Brain pericyte (primary cell): Measurements from ENCODE around the gene IKZF2.

Experiments used
- DNase-seq: peaks from one replicate; pipeline ENCODE4 v3.0.0-alpha.2; 2012; ENCODE audit warnings: low read depth, low spot score

The IKZF2 gene

DNA sequence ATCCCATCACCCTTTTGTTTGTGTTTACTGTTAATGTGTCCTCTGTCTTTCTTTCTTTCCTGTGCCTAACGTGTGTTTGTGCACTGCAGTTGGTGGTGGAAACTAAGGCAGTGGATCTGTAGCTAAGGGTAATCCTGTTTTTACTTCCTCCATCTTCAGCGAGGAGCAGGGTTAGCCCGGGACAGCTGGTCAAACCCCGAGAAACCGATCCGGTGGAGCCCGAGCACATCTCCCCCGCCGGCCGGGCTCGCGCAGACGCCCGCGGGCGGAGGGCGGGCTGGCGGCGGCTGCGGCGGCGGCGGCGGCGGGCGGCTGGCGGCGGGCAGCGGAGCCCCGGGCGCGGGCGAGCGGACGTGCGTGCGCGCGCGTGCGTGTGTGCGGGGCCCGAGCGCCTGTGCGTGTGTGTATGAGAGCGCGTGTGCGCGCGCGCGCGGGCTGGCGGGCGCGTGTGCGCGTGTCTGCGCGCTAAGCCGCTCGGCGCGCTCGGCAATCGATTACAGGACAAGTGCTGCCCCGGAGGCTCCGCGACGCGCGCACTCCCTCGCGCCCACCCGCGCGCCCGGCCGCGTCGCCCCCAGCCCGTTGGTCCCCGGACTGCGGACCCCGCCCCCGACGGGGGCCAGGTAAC lies at the start of gene IKZF2:
Gene IKZF2 (minus strand): TSS at position 176 of the 628 bp plus-strand sequence. CDS start 2,983 bp downstream, outside the sequence.
- DNase-seq, result peak; percentile 63

- DNase-seq, result no peak
These were observed 48.5 kb upstream of the IKZF2 start for GRCh38 chr2:213199871-213200270.

GRCh38 chr2:213189001-213189899 lies 37.8 kb upstream of the IKZF2 start:
- no peak for DNase-seq

GRCh38 chr2:213188533-213188867 lies 37.1 kb upstream of the IKZF2 start:
- no peak for DNase-seq

GRCh38 chr2:213187833-213188532 lies 36.6 kb upstream of the IKZF2 start:
- DNase-seq, result no peak

DNA sequence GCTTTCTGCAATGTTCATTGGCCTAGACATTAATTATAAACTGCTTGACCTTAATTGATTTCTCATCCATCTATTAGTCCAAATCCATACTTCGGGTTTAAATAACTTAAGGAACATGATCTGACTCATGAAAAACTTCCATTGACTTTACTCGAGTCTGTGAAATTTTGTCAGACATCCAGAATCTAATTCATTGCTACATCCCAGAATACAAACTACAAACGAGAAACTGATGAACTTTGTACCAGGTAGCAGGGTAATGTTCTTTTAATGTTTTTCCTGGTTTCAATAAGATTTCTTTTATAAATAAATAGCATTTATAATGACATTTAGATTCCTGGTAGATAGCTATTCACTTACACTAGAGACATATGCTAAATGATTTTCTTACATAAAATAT lies 36.0 kb upstream of the IKZF2 start:
- DNase-seq, result no peak

DNA sequence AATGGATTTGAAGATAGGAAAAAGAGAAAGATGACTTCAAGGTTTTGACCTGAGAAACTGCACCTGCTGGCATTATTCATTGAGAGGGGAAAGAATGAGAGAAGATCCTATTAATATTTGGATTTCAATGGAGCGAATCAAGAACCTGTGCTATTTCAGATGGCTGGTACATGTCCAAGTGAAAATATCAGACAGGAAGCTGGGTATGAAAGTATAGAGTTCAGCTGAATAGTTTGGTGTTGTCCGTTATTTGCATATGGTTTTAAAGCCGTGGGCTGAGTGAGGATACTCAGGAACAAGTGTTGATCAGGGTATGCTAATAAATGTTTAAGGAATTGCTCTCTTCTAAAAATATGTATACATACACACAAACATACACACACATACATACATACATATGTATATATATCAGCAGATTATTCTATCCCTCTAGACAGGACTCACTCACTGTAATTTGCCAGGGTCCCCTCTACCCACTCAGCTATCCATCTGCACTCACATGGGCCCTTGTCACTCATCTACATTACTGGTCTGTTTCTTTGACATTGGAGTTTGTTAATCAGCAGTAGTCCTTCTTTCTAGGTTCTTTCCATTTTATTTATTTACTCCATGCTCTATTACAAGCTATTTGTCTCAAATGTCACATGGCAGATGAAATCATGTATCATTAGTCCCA lies 33.9 kb upstream of the IKZF2 start:
- DNase-seq, result no peak

- no peak for DNase-seq
These were observed 30.3 kb upstream of the IKZF2 start for GRCh38 chr2:213181712-213182111.

- DNase-seq, result no peak
These were observed 26.3 kb upstream of the IKZF2 start for GRCh38 chr2:213177679-213178078.

DNA sequence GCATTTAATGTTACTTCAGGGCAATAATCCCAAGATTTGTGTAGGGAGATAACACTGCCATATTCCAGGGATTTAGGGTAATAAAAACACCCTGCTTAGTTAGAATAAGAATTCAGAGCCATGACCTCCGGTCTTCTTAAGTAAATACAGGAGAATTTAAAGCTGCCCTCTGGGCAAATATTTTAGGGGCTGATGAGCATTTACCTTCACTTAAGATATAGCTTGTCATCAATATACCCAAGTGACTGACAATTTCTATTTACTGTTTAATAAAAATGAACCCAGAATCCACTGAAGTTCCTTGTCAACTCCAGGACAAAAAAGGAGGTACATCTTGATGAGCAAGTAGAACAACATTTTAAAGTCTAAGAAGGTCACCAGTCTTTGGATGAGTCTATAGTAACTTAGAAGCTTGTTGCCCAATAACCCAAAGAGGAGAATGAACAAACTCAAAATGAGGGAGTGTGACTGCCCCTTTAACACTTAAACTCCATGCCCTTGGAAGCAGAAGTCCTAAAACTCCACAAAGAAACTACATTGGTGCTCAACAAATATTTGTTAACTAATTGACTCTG lies 24.3 kb upstream of the IKZF2 start:
- no peak for DNase-seq

DNA sequence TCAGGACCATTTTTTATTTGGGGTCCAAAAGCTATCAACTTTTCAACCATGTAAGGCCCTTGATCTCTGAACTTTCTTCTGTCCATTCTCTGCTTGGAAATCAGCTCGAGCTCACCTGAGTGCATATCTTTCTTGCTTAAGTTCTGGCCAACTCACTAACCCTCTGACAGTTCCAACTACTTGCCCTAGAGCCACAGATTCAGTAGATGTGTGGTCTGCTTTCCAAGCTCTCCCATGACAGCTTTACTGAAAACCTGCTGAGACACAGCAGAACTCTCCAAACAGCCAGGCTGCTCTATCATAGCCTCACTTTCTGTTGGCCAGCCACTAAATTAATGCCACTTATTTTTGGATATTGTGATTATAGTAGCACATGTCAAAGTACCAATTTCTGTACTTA lies 21.2 kb upstream of the IKZF2 start:
- no peak for DNase-seq

DNA sequence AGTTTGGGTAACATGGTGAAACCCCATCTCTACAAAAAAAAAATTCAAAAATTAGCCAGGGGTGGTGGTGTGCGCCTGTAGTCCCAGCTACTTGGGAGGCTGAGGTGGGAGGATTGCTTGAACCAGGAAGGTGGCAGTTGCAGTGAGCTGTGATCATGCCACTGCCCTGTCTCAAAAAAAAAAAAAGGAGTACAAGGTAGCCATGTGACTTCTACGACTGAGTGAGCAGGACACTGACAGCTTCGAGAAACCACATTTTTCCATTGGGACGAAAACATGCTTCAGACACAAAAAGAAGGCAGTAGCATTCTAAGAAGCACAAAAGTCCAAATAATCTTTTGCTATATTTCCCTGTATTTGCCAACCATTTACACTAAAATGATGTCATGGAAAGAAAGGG lies 19.7 kb upstream of the IKZF2 start:
- no peak for DNase-seq

- no peak for DNase-seq
These were observed 16.0 kb upstream of the IKZF2 start for GRCh38 chr2:213167271-213167930.

DNA sequence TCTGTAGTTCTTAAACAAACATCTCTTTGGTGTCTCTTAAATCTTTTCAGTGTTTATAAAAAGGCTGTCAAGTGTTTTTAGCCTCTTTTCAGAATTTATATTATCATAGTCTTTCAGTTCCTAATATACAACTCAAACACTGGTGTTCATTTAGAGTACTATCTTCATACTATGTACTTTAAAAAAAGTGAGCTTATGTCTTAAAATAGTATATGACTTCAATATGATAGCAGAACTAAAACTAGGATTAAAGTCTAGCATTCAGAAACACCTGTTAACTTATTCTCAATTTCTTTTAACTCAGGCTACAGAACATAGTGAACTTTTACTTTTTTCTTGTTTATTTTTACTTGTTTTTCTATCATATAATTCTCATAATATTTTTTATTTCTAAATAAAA lies 14.7 kb upstream of the IKZF2 start:
- DNase-seq, result no peak

GRCh38 chr2:213164263-213164662 lies 12.9 kb upstream of the IKZF2 start:
- no peak for DNase-seq

DNA sequence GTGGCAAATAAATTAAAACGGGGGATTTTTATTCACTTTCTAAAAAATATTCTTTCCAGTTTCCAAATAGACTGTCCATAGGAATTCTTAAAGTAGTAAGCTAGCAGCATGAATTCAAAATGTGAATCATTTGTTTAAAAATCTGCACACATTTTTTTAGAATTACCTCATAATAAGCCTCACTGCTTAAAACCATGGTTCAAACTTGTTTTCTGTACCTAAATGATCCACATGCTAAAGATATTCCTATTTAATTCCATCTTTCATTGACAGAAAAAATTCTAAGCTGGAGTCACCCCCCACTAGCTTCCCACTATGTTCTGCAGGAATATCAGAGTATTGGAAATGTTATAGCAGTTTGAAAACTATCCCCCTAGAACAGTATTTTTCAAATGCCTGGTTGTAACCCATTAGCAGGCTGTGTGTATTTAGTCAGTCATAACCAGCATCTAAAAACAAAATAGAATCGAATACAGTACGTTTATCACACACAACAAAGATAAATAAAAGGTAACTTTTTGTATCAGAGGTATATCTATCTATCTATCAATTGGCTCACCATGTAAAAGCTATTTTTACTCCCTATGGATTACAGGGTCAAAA lies 11.2 kb upstream of the IKZF2 start:
- no peak for DNase-seq

DNA sequence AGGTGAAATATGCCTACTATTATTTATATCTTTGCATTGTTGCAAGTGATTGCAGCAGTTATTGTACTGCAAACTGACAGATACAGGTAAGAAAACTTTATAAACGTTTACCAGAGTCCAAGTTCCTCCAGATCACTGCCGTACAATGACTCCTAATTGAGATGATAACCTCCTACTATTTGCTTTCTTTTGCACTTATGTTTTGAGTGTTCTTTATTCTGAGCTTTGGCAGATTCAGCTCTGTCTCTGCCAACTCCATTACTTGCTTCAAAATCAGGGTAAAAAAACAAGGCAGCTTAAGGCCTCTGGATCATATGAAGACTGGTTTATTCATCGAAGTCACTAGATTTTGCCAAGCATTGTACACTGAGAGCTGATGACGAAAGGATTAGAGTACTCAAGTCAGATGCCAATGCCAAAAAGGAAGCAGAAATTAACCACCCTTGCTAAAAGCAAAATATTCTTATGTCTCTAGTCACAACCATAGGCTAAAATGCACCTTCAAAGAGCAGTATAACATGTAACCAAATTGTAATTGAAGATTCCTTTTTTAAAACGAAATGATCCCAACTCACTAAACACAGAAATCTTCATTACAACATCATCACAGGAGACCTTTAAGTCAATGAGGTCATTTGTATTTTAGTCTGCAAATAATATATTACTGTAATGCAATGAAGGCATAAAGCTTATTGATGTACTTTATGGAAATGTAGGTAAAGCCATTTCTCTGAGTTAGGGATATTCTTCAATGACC lies 10.5 kb upstream of the IKZF2 start:
- no peak for DNase-seq

- DNase-seq, result no peak
These were observed 8.4 kb upstream of the IKZF2 start for GRCh38 chr2:213159768-213160167.

DNA sequence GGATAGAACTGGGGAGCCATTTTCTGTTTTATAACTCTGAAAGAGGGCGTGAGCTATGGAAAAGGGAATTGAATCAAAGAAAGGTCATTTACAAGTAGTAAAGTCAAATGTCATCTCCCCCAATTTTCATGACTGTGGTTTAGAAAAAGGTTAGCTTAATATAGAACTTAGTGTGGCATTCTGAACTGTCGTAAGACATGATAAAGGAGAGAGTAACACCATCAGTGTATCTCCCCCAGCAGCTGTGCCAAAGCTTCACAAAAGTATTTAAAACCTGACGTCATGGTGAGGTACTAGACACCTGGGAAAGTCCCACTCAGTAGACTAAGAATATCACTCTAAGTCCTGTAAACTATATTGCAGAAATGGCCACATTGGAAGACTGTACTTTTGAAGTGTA lies 5.8 kb upstream of the IKZF2 start:
- DNase-seq, result no peak

DNA sequence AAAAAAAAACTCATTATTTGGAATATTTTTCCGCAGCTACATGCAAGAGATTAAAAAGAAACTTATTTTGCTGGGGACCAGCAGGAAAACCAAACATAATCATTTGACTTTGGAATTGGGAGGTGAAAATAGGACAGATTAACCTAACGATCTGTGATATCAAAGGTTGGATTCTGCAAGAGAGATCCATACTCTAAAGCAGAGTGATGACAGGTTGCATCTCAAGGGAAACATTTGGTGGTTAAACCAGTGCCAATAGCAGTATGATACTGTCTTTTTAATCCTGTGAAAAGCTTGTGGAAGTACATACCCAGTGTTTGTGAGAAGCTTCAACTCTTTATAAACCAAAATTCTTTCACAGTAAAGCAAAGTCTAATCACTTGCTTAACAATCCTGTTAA lies 5.3 kb upstream of the IKZF2 start:
- DNase-seq, result no peak
